GM12891 (cell line): ENCODE results near the gene FILIP1L.
A peak's percentile ranks its signal among the peaks of the same experiment; 100 is the strongest.

Source experiments
- DNase-seq: peaks from one replicate; pipeline ENCODE4 v3.0.0; 2011; ENCODE audit warnings: low spot score; ENCODE audit not compliant: insufficient read length
- FAIRE-seq: peaks from 2 replicates; lab custom pipeline; 2011; peaks lifted over from hg19 to GRCh38; lab: Jason Lieb, UNC
- PAX5 ChIP-seq: IDR thresholded peaks from 2 replicates; pipeline ENCODE4 v1.6.1; 2011; ENCODE audit warnings: low read length, moderate library complexity, mild to moderate bottlenecking; ENCODE audit not compliant: insufficient read depth, severe bottlenecking
- POLR2A ChIP-seq: IDR thresholded peaks from 2 replicates; pipeline ENCODE4 v1.6.1; 2011; ENCODE audit warnings: low read depth, low read length, control low read depth
- POLR2AphosphoS5 ChIP-seq: IDR thresholded peaks from 2 replicates; pipeline ENCODE4 v1.6.1; 2011; ENCODE audit warnings: low read depth, low read length, control low read depth
- POU2F2 ChIP-seq: IDR thresholded peaks from 2 replicates; pipeline ENCODE4 v1.6.1; 2011; ENCODE audit warnings: low read depth, mild to moderate bottlenecking, control low read depth, low read length, moderate library complexity
- SPI1 ChIP-seq: IDR thresholded peaks from 2 replicates; pipeline ENCODE4 v1.6.1; 2011; ENCODE audit warnings: low read depth, low read length, control low read depth
- TAF1 ChIP-seq: IDR thresholded peaks from 2 replicates; pipeline ENCODE4 v1.6.1; 2011; ENCODE audit warnings: low read depth, low read length, control low read depth

The FILIP1L gene

DNA sequence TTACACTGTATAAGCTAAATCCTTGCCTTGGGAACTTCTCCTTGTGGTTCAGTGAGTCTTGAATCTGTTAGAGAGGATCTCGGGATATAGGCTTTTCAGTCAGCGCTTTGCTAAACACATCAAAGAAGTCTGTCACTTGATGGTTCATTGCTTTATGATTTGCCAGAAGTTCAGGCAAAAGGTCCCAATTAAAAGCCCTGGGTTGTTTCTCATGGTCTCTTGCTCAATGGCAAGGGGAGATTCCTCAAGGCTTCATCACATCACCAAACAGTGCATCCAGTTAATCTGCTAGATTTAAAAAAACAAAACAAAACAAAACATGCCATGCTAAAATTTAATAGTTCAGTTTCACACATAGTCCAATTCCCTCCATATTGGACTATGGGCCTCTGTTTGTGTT is 114.8 kb downstream of the FILIP1L start:
- no peak for FAIRE-seq
- no peak for DNase-seq
- no peak for TF ChIP-seq POLR2AphosphoS5
- TF ChIP-seq TAF1, result no peak
- TF ChIP-seq PAX5, result no peak

- no peak for TF ChIP-seq POLR2AphosphoS5
- no peak for TF ChIP-seq POLR2A
- TF ChIP-seq PAX5, result no peak
- TF ChIP-seq POU2F2, result no peak
- TF ChIP-seq SPI1, result no peak
- no peak for TF ChIP-seq TAF1
- no peak for DNase-seq
- FAIRE-seq, result no peak
Observed at GRCh38 chr3:99997293-99997692, 117.0 kb downstream of the FILIP1L start.

DNA sequence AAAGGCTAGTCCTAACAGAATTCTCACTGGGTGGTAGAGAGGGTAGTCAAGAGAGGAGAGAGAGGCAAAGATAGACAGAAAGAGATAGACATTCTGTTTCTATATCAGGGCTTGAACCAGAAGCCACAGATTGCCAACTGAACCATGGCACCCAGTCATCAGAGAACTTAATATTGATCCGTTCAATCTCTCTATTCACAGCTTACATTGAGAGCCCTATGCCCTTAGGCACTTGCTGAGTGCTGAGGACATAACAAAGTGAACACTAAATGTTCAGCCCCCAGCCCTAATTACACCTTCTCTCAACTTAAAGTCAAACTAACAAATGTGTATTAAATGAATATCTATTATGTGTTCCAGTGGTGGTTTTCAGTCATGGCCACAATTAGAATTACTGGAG is 124.1 kb downstream of the FILIP1L start:
- no peak for DNase-seq
- no peak for FAIRE-seq
- TF ChIP-seq POLR2AphosphoS5, result no peak
- TF ChIP-seq SPI1, result no peak
- TF ChIP-seq TAF1, result no peak
- no peak for TF ChIP-seq POU2F2
- no peak for TF ChIP-seq PAX5
- TF ChIP-seq POLR2A, result no peak

- no peak for TF ChIP-seq PAX5
- TF ChIP-seq POLR2AphosphoS5, result no peak
- no peak for TF ChIP-seq TAF1
- no peak for TF ChIP-seq SPI1
- no peak for TF ChIP-seq POLR2A
- TF ChIP-seq POU2F2, result no peak
- DNase-seq, result no peak
- no peak for FAIRE-seq
Observed at GRCh38 chr3:99984668-99985067, 129.6 kb downstream of the FILIP1L start.

GRCh38 chr3:99984139-99984538 is 130.2 kb downstream of the FILIP1L start:
- TF ChIP-seq POLR2A (no peak), PAX5 (no peak), POLR2AphosphoS5 (no peak), SPI1 (no peak), POU2F2 (no peak), TAF1 (no peak)
- DNase-seq, result no peak
- FAIRE-seq, result no peak

DNA sequence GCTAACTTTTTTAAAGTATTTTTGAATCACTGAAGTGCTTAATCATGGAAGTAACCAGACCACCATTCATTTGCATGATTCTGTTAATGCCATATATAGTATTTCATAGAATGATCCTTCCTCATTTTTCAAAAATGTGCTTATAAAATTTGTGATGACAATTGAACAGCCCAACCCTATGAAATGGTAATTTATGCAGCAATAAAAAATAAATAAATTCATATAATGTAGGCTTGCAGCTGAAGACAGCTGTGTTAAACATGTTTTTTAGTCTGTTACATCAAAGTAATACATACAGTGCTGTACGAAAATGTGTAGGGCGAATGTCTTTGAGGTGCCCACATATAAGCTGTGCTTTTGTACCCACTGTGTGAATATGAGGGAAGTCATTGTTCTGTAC is 131.7 kb downstream of the FILIP1L start:
- DNase-seq (no peak), FAIRE-seq (peak; percentile 28)
- TF ChIP-seq SPI1 (no peak), POLR2A (no peak), POLR2AphosphoS5 (no peak), POU2F2 (no peak), TAF1 (no peak), PAX5 (no peak)

DNA sequence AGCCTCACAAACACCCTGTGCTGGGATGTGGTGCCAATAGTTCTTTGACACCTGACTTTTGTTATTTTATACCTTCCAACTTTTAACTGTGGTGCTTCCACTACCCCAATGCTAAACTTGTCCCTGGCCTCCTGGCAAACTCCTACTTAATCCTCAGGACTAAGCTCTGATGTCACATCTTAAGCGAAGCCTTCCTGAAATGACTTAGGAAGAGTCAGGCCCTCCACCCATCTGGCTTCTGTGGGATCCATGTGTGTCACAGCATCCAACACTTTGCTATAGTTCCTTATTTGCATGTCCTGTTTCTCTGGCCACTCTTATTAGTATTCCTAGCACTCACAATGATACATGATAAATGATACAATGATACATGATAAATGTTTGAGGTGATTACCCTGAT is 133.2 kb downstream of the FILIP1L start:
- peak; percentile 55 for FAIRE-seq
- DNase-seq, result no peak
- TF ChIP-seq TAF1, result no peak
- no peak for TF ChIP-seq POU2F2
- no peak for TF ChIP-seq POLR2A
- TF ChIP-seq SPI1, result no peak
- TF ChIP-seq POLR2AphosphoS5, result no peak
- TF ChIP-seq PAX5, result no peak

DNA sequence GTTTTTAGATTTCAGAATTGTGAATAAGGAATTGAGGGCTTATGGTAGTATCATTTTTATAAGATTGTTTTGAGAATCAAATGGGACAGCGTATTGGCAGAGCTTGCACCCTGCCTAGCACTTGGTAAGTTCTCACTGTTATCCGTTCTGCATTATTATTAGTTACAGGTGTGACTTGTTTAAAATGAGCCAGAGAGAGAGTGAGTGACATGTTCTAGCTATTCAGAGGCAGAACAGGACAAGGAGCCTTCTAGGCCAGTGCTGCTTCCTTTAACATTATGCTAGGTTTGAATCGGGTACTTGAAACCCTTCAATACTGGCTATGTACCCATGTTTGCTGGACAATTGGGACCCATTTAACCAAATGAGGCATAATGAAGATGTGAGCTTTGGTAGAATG is 133.7 kb downstream of the FILIP1L start:
- no peak for DNase-seq
- no peak for TF ChIP-seq PAX5
- TF ChIP-seq POU2F2, result no peak
- no peak for TF ChIP-seq TAF1
- no peak for TF ChIP-seq POLR2AphosphoS5
- no peak for TF ChIP-seq SPI1
- no peak for TF ChIP-seq POLR2A
- FAIRE-seq, result peak; percentile 66

DNA sequence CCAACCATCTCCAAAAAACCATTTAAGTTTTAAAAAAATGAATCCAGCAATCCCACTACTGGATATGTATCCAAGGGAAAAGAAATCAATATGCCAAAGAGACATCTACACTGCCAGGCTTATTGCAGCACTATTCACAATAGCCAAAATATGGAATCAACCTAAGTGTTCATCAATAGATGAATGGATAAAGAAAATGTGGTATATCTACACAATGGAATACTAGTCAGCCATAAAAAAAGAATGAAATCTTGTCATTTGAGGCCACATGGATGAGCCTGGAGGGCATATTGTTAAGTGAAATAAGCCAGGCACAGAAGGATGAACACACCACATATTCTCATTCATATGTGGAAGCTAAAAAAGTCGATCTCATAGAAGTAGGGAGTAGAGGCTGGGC is 136.1 kb downstream of the FILIP1L start:
- FAIRE-seq (no peak), DNase-seq (no peak)
- no peak for TF ChIP-seq PAX5
- no peak for TF ChIP-seq SPI1
- TF ChIP-seq POLR2A, result no peak
- no peak for TF ChIP-seq POLR2AphosphoS5
- TF ChIP-seq POU2F2, result no peak
- TF ChIP-seq TAF1, result no peak

GRCh38 chr3:99976584-99976983 is 137.7 kb downstream of the FILIP1L start:
- FAIRE-seq (no peak), DNase-seq (no peak)
- TF ChIP-seq TAF1 (no peak), POU2F2 (no peak)
